IMR-90 (cell line): Measurements from ENCODE around the gene BNIP3. TPM values are rescaled to one million over a fixed set of nuclear protein-coding genes. Genes with fewer than 3 reads are reported as not detected.

Source experiments
- ATAC-seq: fragments of 200-7000 bp; cut with Tn5 transposase; 2 replicates; pipeline ENCODE4 v1.9.1; 2020; ENCODE audit warnings: low read depth, mild to moderate bottlenecking, moderate library complexity
- BruUV-seq: library from RNA; stranded (reverse); fragments of 400-500 nt; replicated peaks from 2 replicates; lab custom pipeline; 2021; lab: Mats Ljungman, UMichigan
- CTCF ChIA-PET: fragments of 300-600 bp; formaldehyde crosslinking; extraction: SDS; loops from one replicate; lab custom pipeline; 2021; ENCODE audit warnings: antibody characterized with exemption; lab: Yijun Ruan, JAX
- POLR2A ChIA-PET: fragments of 300-600 bp; sonication (Branson Sonifier 250); formaldehyde crosslinking; loops from one replicate; lab custom pipeline; 2022; ENCODE audit warnings: antibody characterized with exemption; ENCODE audit not compliant: unreplicated experiment; lab: Charles Lee
- DNase-seq: peaks from one replicate; pipeline ENCODE4 v3.0.0; 2013
- H2AFZ ChIP-seq: replicated peaks from 2 replicates; pipeline ENCODE3; 2013; ENCODE audit warnings: low read length, mild to moderate bottlenecking; ENCODE audit not compliant: poor library complexity
- H2AK5ac ChIP-seq: 2 replicates; pipeline ENCODE4 v1.6.1; 2013; ENCODE audit warnings: low read depth, low read length, inconsistent platforms
- H2AK9ac ChIP-seq: replicated peaks from 2 replicates; pipeline ENCODE3; 2013; ENCODE audit warnings: mild to moderate bottlenecking, low read depth, low read length, moderate library complexity; ENCODE audit not compliant: poor library complexity
- H2BK120ac ChIP-seq: 2 replicates; pipeline ENCODE4 v1.6.1; 2013; ENCODE audit warnings: low read depth, low read length, inconsistent platforms
- H2BK15ac ChIP-seq: 3 replicates; pipeline ENCODE4 v1.6.1; 2013; ENCODE audit warnings: low read depth, low read length, inconsistent platforms
- H2BK20ac ChIP-seq: 2 replicates; pipeline ENCODE4 v1.6.1; 2013; ENCODE audit warnings: low read depth, mild to moderate bottlenecking, inconsistent platforms, low read length, moderate library complexity
- H2BK5ac ChIP-seq: 2 replicates; pipeline ENCODE4 v1.6.1; 2013; ENCODE audit warnings: mild to moderate bottlenecking, low read depth, low read length, inconsistent platforms; ENCODE audit not compliant: poor library complexity, severe bottlenecking
- H3K14ac ChIP-seq: replicated peaks from 2 replicates; pipeline ENCODE4 v1.6.1; 2013; ENCODE audit warnings: low read depth, low read length, inconsistent platforms
- H3K18ac ChIP-seq: 2 replicates; pipeline ENCODE4 v1.6.1; 2013; ENCODE audit warnings: low read depth, low read length, control low read depth
- H3K23ac ChIP-seq: 2 replicates; pipeline ENCODE4 v1.6.1; 2013; ENCODE audit warnings: low read depth, low read length, inconsistent platforms
- H3K27ac ChIP-seq: 2 replicates; pipeline ENCODE4 v1.5.1; 2013; ENCODE audit warnings: mild to moderate bottlenecking, control low read depth, low read length; ENCODE audit not compliant: insufficient read depth
- H3K27me3 ChIP-seq: 2 replicates; pipeline ENCODE4 v1.6.1; 2013; ENCODE audit warnings: low read length; ENCODE audit not compliant: control insufficient read depth, insufficient read depth
- H3K36me3 ChIP-seq: 2 replicates; pipeline ENCODE4 v1.6.1; 2013; ENCODE audit warnings: low read length, mixed read lengths; ENCODE audit not compliant: control insufficient read depth, insufficient read depth
- H3K4ac ChIP-seq: 2 replicates; pipeline ENCODE4 v1.6.1; 2013; ENCODE audit warnings: low read depth, low read length, inconsistent platforms
- H3K4me1 ChIP-seq: 2 replicates; pipeline ENCODE4 v1.6.1; 2013; ENCODE audit warnings: low read length, mixed read lengths; ENCODE audit not compliant: control insufficient read depth, insufficient read depth
- H3K4me2 ChIP-seq: 2 replicates; pipeline ENCODE4 v1.6.1; 2013; ENCODE audit warnings: low read depth, mild to moderate bottlenecking, control low read depth, low read length, moderate library complexity
- H3K4me3 ChIP-seq: 2 replicates; pipeline ENCODE4 v1.5.1; 2013; ENCODE audit warnings: low read depth, mild to moderate bottlenecking, control low read depth, low read length, moderate library complexity; ENCODE audit not compliant: insufficient read depth
- H3K56ac ChIP-seq: 2 replicates; pipeline ENCODE4 v1.6.1; 2013; ENCODE audit warnings: low read length, inconsistent platforms; ENCODE audit not compliant: insufficient read depth; ENCODE audit errors: extremely low read depth
- H3K79me1 ChIP-seq, 2 experiments: 2 replicates each; pipeline ENCODE4 v1.6.1; 2013; ENCODE audit warnings: low read length in 2 of 2, inconsistent platforms in 1 of 2, low read depth in 1 of 2
- H3K9ac ChIP-seq: 2 replicates; pipeline ENCODE4 v1.6.1; 2013; ENCODE audit warnings: low read depth, low read length, control low read depth
- H3K9me1 ChIP-seq: 2 replicates; pipeline ENCODE4 v1.6.1; 2013; ENCODE audit warnings: low read length, inconsistent platforms; ENCODE audit not compliant: insufficient read depth
- H3K9me3 ChIP-seq: 2 replicates; pipeline ENCODE4 v1.6.1; 2013; ENCODE audit warnings: low read length; ENCODE audit not compliant: control insufficient read depth, insufficient read depth
- H4K20me1 ChIP-seq: 2 replicates; pipeline ENCODE4 v1.6.1; 2013; ENCODE audit warnings: low read length, inconsistent platforms; ENCODE audit not compliant: insufficient read depth
- H4K5ac ChIP-seq: 2 replicates; pipeline ENCODE4 v1.6.1; 2013; ENCODE audit warnings: mild to moderate bottlenecking, low read depth, low read length, control low read depth
- H4K8ac ChIP-seq, 2 experiments: 2 replicates each; pipeline ENCODE4 v1.6.1; 2013; ENCODE audit warnings: low read depth in 2 of 2, low read length in 2 of 2, control low read depth in 1 of 2, inconsistent platforms in 1 of 2
- H4K91ac ChIP-seq: 2 replicates; pipeline ENCODE4 v1.6.1; 2013; ENCODE audit warnings: low read depth, low read length, inconsistent platforms; ENCODE audit not compliant: insufficient read depth
- BHLHE40 ChIP-seq: fragments of 150-350 bp; IDR thresholded peaks from 2 replicates; pipeline ENCODE4 v1.6.1; 2016; ENCODE audit warnings: mild to moderate bottlenecking, low read depth, low read length
- CEBPB ChIP-seq: IDR thresholded peaks from 2 replicates; pipeline ENCODE4 v1.6.1; 2012; ENCODE audit warnings: low read depth, low read length, improper control_type of control experiment
- FOS ChIP-seq: fragments of 150-350 bp; IDR thresholded peaks from 2 replicates; pipeline ENCODE4 v1.6.1; 2016; ENCODE audit warnings: low read depth, low read length
- MAZ ChIP-seq: IDR thresholded peaks from 2 replicates; pipeline ENCODE4 v1.6.1; 2012; ENCODE audit warnings: low read depth, mild to moderate bottlenecking, low read length, improper control_type of control experiment, moderate library complexity, borderline replicate concordance
- MXI1 ChIP-seq: IDR thresholded peaks from 2 replicates; pipeline ENCODE4 v1.6.1; 2012; ENCODE audit warnings: low read depth, mild to moderate bottlenecking, low read length, moderate library complexity, borderline replicate concordance
- POLR2A ChIP-seq: IDR thresholded peaks from 2 replicates; pipeline ENCODE4 v1.6.1; 2012; ENCODE audit warnings: mild to moderate bottlenecking, low read depth, low read length
- RCOR1 ChIP-seq: IDR thresholded peaks from 2 replicates; pipeline ENCODE4 v1.6.1; 2012; ENCODE audit warnings: mild to moderate bottlenecking, low read length, improper control_type of control experiment; ENCODE audit not compliant: insufficient replicate concordance
- RFX5 ChIP-seq: IDR thresholded peaks from 2 replicates; pipeline ENCODE4 v1.8.0; 2012; ENCODE audit warnings: low read depth, mild to moderate bottlenecking, low read length, moderate library complexity
- WGBS, 2 experiments: methylation state at CpG; one replicate each; pipeline versions ENCODE4 v1.1.5 to v1.1.7; 2013; ENCODE audit warnings: missing lambda C conversion rate in 2 of 2; ENCODE audit not compliant: insufficient read length in 1 of 2; ENCODE audit errors: extremely low coverage in 2 of 2; 5-methylcytosine and 5-hydroxymethylcytosine counted together
- dilution Hi-C: fragments of 300-500 bp; cut with HindIII; formaldehyde crosslinking; loops from one replicate; pipeline ENCODE4 v1.14.3; 2018; ENCODE audit warnings: low sequenced_read_pairs; ENCODE audit not compliant: unreplicated experiment
- in situ Hi-C: fragments of 300-500 bp; cut with MboI; formaldehyde crosslinking; loops from 3 replicates; pipeline ENCODE4 v1.14.3; 2019; ENCODE audit warnings: low sequenced_read_pairs, inconsistent platforms, mixed read lengths
- intact Hi-C: fragments of 100-400 bp; cut with micrococcal nuclease; formaldehyde crosslinking; loops from 2 replicates; pipeline ENCODE4 v1.10.0; 2022
- polyA plus RNA-seq, 3 experiments: library from polyadenylated mRNA; depleted of rRNA; stranded (reverse); fragments of >200 nt; gene quantifications; 2 replicates each; pipeline ENCODE4 v1.2.3, GENCODE V29; 2012; ENCODE audit warnings: low replicate concordance in 1 of 3
- total RNA-seq: library from RNA; depleted of rRNA; stranded (reverse); fragments of >200 nt; gene quantifications from 2 replicates; pipeline ENCODE4 v1.2.3, GENCODE V29; 2012
- TF ChIP-seq, protein P1 (sequence below): conservative IDR thresholded peaks from 2 replicates; pipeline ENCODE4 v1.5.1; 2012; ENCODE audit warnings: mild to moderate bottlenecking, low read depth, low read length, improper control_type of control experiment

Gene BNIP3
- total and polyA plus RNA-seq, 2 of the 4 experiments (the other 2 are of a cell fraction), result 134 to 211 TPM

DNA sequence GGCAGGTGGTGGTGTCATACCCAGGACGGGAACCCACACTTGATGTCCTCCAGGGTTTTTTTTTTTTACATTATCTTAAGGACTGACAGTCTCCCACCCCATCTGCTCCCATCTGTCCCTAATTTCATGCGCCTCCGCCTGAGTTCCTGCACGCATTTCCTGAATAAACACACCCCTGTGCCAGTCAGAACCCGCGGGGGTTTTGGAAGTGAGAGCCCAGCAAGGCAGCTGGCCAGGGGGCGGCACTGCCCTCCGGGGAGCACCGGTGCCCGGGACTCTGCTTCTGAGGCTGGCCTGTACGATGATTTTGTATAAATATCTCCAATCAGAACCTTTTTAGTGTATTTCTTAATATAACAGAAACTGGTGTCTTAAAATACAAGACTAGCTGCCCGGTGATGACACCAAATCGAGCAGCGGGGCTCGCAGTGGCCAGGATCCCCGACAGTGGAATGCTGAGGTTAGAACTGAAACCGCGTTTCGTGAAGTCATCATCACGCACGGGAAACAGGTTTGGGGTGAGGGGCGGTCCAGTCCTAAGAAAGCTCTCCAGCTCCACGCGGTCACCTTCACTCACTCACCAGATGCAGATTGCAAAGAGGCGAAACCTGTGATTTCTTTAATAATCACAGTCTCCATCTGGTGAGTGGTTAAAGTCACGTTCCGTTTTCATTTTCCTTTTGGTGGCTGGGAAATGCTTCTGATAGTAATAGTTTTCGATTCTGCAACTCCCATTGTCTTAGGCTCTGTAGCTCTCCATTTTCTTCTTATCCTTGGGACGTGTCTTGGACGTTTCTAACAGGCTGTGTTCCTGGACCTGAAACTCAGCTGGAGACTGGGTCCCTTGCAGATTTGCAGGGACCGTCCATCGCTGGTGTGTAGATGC lies 19.7 kb downstream of the BNIP3 start (continued):
- no peak for TF ChIP-seq RFX5
- no peak for TF ChIP-seq POLR2A

DNA sequence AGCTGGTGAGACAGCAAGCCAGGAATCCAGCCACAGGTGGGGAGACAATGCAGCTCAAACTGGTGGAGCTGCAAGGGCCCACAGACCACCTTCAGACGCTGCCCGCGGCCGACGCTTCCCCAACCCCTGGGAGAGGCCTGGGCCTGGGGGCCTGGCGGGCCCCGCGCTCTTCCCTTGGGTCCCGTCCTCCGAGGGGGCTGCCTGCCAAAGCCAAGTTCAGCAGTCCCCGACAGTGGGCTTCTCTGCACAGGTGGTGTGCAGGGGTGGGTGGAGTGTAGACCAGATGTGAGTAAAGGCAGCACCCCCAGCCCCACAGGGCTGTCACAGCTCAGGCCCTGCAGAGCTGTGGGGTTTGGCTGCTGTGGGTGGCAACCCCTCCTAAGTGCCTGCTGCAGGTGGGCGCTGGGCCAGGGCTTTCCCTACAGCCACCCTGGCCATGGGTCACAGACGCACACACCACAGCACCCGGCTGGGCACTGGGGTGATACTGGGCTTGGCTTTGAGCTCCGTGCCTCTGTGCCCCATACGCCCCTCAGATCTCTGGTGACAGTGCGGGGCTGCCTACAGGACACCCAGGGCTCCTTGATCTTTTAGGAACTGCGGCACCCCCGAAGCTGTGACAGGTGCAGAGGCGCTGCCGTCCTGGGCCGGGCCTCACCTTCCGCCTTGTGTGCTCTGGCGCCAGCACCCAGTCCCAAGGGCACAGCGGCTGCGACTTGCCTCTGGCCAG lies 20.5 kb downstream of the BNIP3 start:
- no peak overlapping the region for H2BK120ac ChIP-seq
- H2BK20ac ChIP-seq, result no peak overlapping the region
- H3K18ac ChIP-seq, result no peak overlapping the region
- TF ChIP-seq MXI1 (no peak), FOS (no peak), MAZ (no peak), RCOR1 (no peak), BHLHE40 (no peak), POLR2A (no peak), CEBPB (no peak)
- TF ChIP-seq, protein P1, sequence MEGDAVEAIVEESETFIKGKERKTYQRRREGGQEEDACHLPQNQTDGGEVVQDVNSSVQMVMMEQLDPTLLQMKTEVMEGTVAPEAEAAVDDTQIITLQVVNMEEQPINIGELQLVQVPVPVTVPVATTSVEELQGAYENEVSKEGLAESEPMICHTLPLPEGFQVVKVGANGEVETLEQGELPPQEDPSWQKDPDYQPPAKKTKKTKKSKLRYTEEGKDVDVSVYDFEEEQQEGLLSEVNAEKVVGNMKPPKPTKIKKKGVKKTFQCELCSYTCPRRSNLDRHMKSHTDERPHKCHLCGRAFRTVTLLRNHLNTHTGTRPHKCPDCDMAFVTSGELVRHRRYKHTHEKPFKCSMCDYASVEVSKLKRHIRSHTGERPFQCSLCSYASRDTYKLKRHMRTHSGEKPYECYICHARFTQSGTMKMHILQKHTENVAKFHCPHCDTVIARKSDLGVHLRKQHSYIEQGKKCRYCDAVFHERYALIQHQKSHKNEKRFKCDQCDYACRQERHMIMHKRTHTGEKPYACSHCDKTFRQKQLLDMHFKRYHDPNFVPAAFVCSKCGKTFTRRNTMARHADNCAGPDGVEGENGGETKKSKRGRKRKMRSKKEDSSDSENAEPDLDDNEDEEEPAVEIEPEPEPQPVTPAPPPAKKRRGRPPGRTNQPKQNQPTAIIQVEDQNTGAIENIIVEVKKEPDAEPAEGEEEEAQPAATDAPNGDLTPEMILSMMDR, result no peak
- DNase-seq, result no peak
- dilution Hi-C loops (no loop called here), in situ Hi-C loops (no loop called here), intact Hi-C loops (no loop called here)
- no peak overlapping the region for H3K9ac ChIP-seq
- H2BK5ac ChIP-seq, result no peak overlapping the region
- no peak overlapping the region for H3K4me2 ChIP-seq
- no peaks in the 10 kb centered on the region for H3K9me1 ChIP-seq
- BruUV-seq, result no TSS peak
- no peak overlapping the region for H3K23ac ChIP-seq
- H3K36me3 ChIP-seq, result peaks cover 28% of the 10 kb centered on the region
- H3K27me3 ChIP-seq, result no peaks in the 10 kb centered on the region
- H3K27ac ChIP-seq, result no peak overlapping the region
- no peak overlapping the region for H2AFZ ChIP-seq
- ChIA-PET CTCF (no interaction called here), POLR2A (no interaction called here)
- peaks cover 20% of the 10 kb centered on the region for H4K20me1 ChIP-seq
- no peak overlapping the region for H3K4ac ChIP-seq
- no peak for ATAC-seq
- H2BK15ac ChIP-seq, result no peak overlapping the region
- no peak overlapping the region for H3K4me3 ChIP-seq
- H4K8ac ChIP-seq, result no peak overlapping the region
- no peaks in the 10 kb centered on the region for H3K4me1 ChIP-seq
- H3K56ac ChIP-seq, result no peak overlapping the region
- no peak overlapping the region for H4K5ac ChIP-seq
- H4K91ac ChIP-seq, result no peak overlapping the region
- WGBS, 2 experiments, result 93% methylated on average over 13 of the region's 26 CpGs; no CpG with 5 or more reads in 1 of the 2 experiments
- no peak overlapping the region for H2AK9ac ChIP-seq
- H2AK5ac ChIP-seq, result no peak overlapping the region
- no peak overlapping the region for H3K14ac ChIP-seq
- peaks cover 5 to 15% of the 10 kb centered on the region in 2 experiments for H3K79me1 ChIP-seq
- H3K9me3 ChIP-seq, result no peaks in the 10 kb centered on the region
